HFF-Myc (cell line): Measurements from ENCODE around the gene GMPR2.

Source experiments
- DNase-seq: peaks from one replicate; pipeline ENCODE4 v3.0.0-alpha.2; 2011; ENCODE audit warnings: low read depth; ENCODE audit errors: extremely low read depth
- H3K4me3 ChIP-seq: replicated peaks from 2 replicates; pipeline ENCODE4 v1.5.1; 2011; ENCODE audit warnings: low read depth, mild to moderate bottlenecking, control low read depth, low read length
- CTCF ChIP-seq: IDR thresholded peaks from 2 replicates; pipeline ENCODE4 v1.5.1; 2012; ENCODE audit warnings: mild to moderate bottlenecking, low read depth, low read length, control low read depth; ENCODE audit errors: missing control alignments

The GMPR2 gene

GRCh38 chr14:24260780-24261157 is 28.0 kb downstream of the GMPR2 start:
- H3K4me3 ChIP-seq = no peak overlapping the region
- no peak for TF ChIP-seq CTCF
- no peak for DNase-seq

- H3K4me3 ChIP-seq = no peak overlapping the region
- TF ChIP-seq CTCF = no peak
- no peak for DNase-seq
Measured at GRCh38 chr14:24261256-24261968, 28.7 kb downstream of the GMPR2 start.

- TF ChIP-seq CTCF = no peak
- H3K4me3 ChIP-seq = no peak overlapping the region
- DNase-seq = no peak
Measured at GRCh38 chr14:24261969-24262327, 29.2 kb downstream of the GMPR2 start.

GRCh38 chr14:24262821-24263733 is 30.3 kb downstream of the GMPR2 start, which contains the start of gene TGM1:
Gene TGM1, minus strand, starts transcription at chr14:24263177. Its CDS starts 825 bp downstream, at chr14:24262352.
- DNase-seq = no peak
- H3K4me3 ChIP-seq = no peak within 1 kb of the TSS
- no peak for TF ChIP-seq CTCF

GRCh38 chr14:24263848-24264247 is 31.1 kb downstream of the GMPR2 start:
- DNase-seq = no peak
- no peak for TF ChIP-seq CTCF
- H3K4me3 ChIP-seq = no peak overlapping the region

GRCh38 chr14:24264298-24264697 is 31.6 kb downstream of the GMPR2 start:
- H3K4me3 ChIP-seq = no peak overlapping the region
- DNase-seq = no peak
- TF ChIP-seq CTCF = no peak
